K562 (cell line): ENCODE measurements around the gene CHN1. TPM values are rescaled to one million over a fixed set of nuclear protein-coding genes. Genes with fewer than 3 reads are reported as not detected.

Experiments
- ATAC-seq: fragments of 200-7000 bp; cut with Tn5 transposase; 3 replicates; pipeline ENCODE4 v1.9.1; 2020; ENCODE audit warnings: moderate library complexity
- BruUV-seq: library from RNA; stranded (reverse); fragments of 400-500 nt; replicated peaks from 2 replicates; lab custom pipeline; 2021; lab: Mats Ljungman, UMichigan
- CTCF ChIA-PET: fragments of 300-600 bp; formaldehyde crosslinking; extraction: SDS; loops from one replicate; lab custom pipeline; 2021; ENCODE audit warnings: low intra/inter-chr PET ratio; lab: Yijun Ruan, JAX
- POLR2A ChIA-PET: fragments of 300-600, 350-650 bp; sonication (Branson Sonifier 250); formaldehyde crosslinking; extraction: SDS; loops from one replicate; lab custom pipeline; 2021; ENCODE audit warnings: antibody characterized with exemption, inconsistent platforms; lab: Yijun Ruan, JAX
- DNase-seq, 4 experiments: peaks; one replicate each; pipeline versions ENCODE4 v3.0.0 to v3.0.0-alpha.2; 2011 to 2018; ENCODE audit warnings: low spot score in 3 of 4, mixed read lengths in 3 of 4; ENCODE audit errors: extremely low read depth in 1 of 4
- FAIRE-seq: peaks from 2 replicates; lab custom pipeline; 2011; peaks lifted over from hg19 to GRCh38; lab: Jason Lieb, UNC
- H2AFZ ChIP-seq: 2 replicates; pipeline ENCODE4 v1.6.0; 2011; ENCODE audit warnings: low read depth, low read length, control low read depth, inconsistent platforms
- H3K27ac ChIP-seq: fragments of 200-600 bp; 3 replicates; pipeline ENCODE4 v1.8.0; 2011; ENCODE audit warnings: low read depth, mild to moderate bottlenecking, control low read depth, inconsistent platforms, low read length, moderate library complexity, mixed read lengths; ENCODE audit errors: extremely low read depth
- H3K27me3 ChIP-seq, 2 experiments: fragments of 300-600 bp in 1 of 2; 2 replicates in 1 of 2; 3 replicates in 1 of 2; pipeline versions ENCODE4 v1.6.0 to v1.8.0; 2011; ENCODE audit warnings: inconsistent platforms in 2 of 2, low read length in 2 of 2, mild to moderate bottlenecking in 1 of 2, mixed read lengths in 1 of 2, moderate library complexity in 1 of 2; ENCODE audit not compliant: control insufficient read depth in 2 of 2, insufficient read depth in 2 of 2
- H3K36me3 ChIP-seq: fragments of 300-600 bp; 3 replicates; pipeline ENCODE4 v1.8.0; 2011; ENCODE audit warnings: mild to moderate bottlenecking, low read length, inconsistent platforms; ENCODE audit not compliant: control insufficient read depth, insufficient read depth
- H3K4me1 ChIP-seq, 2 experiments: fragments of 200-600 bp in 1 of 2; replicated peaks in 1 of 2; 2 replicates in 1 of 2; 3 replicates in 1 of 2; pipeline versions ENCODE4 v1.5.1 to v1.8.0; 2011; ENCODE audit warnings: inconsistent platforms in 2 of 2, low read length in 2 of 2, mild to moderate bottlenecking in 1 of 2, mixed read lengths in 1 of 2, moderate library complexity in 1 of 2; ENCODE audit not compliant: control insufficient read depth in 2 of 2, insufficient read depth in 2 of 2
- H3K4me2 ChIP-seq: 2 replicates; pipeline ENCODE4 v1.6.1; 2011; ENCODE audit warnings: low read length, control low read depth, inconsistent platforms, mixed read lengths; ENCODE audit not compliant: insufficient read depth
- H3K4me3 ChIP-seq: fragments of 200-600 bp; sonication (generic), shearing (Covaris generic); 2 replicates; pipeline ENCODE4 v1.5.1; 2016; ENCODE audit warnings: control low read depth, inconsistent platforms
- H3K79me2 ChIP-seq: fragments of 200-600 bp; 3 replicates; pipeline ENCODE4 v1.8.0; 2011; ENCODE audit warnings: low read length, inconsistent platforms; ENCODE audit not compliant: control insufficient read depth, insufficient read depth
- H3K9ac ChIP-seq, 2 experiments: 2 replicates each; pipeline versions ENCODE4 v1.6.0 to v1.6.1; 2011; ENCODE audit warnings: low read depth in 2 of 2, low read length in 2 of 2, control low read depth in 1 of 2, inconsistent platforms in 1 of 2, mild to moderate bottlenecking in 1 of 2, mixed read lengths in 1 of 2; ENCODE audit not compliant: insufficient read depth in 1 of 2
- H3K9me1 ChIP-seq: one replicate; pipeline ENCODE4 v1.6.0; 2011; ENCODE audit warnings: inconsistent platforms, mild to moderate bottlenecking, low read length, moderate library complexity; ENCODE audit not compliant: control insufficient read depth, insufficient read depth
- H3K9me3 ChIP-seq: replicated peaks from 2 replicates; pipeline ENCODE4 v1.5.1; 2011; ENCODE audit warnings: low read depth, low read length, inconsistent platforms; ENCODE audit not compliant: control insufficient read depth, insufficient read depth
- H4K20me1 ChIP-seq: replicated peaks from 2 replicates; pipeline ENCODE4 v1.6.1; 2011; ENCODE audit warnings: low read length, inconsistent platforms, mixed read lengths; ENCODE audit not compliant: control insufficient read depth, insufficient read depth
- EZH2 ChIP-seq: IDR thresholded peaks from 2 replicates; pipeline ENCODE4 v1.6.1; 2012; ENCODE audit warnings: low read depth, mild to moderate bottlenecking, inconsistent platforms, low read length, borderline replicate concordance
- FOXA1 ChIP-seq: fragments of 450-650 bp; IDR thresholded peaks from 2 replicates; pipeline ENCODE4 v1.6.1; 2016; ENCODE audit warnings: mild to moderate bottlenecking, borderline replicate concordance
- PURB ChIP-seq: sonication (generic); formaldehyde crosslinking; IDR thresholded peaks from 2 replicates; pipeline ENCODE4 v1.9.0; 2021; ENCODE audit warnings: low read depth, mild to moderate bottlenecking, missing genetic modification reagents
- SP2 ChIP-seq: IDR thresholded peaks from 2 replicates; pipeline ENCODE4 v1.6.1; 2011; ENCODE audit warnings: mild to moderate bottlenecking, low read depth, low read length, moderate library complexity; ENCODE audit not compliant: poor library complexity, severe bottlenecking; ENCODE audit errors: extremely low read depth
- WGBS: fragments of 100-300 bp; shearing (Covaris generic); methylation state at CpG from one replicate; pipeline ENCODE4 v1.1.6; 2016; ENCODE audit warnings: low coverage, mixed read lengths; ENCODE audit not compliant: insufficient coverage; ENCODE audit errors: missing lambda C conversion rate; 5-methylcytosine and 5-hydroxymethylcytosine counted together
- in situ Hi-C: fragments of 300-500 bp; cut with MboI; formaldehyde crosslinking; loops from 4 replicates; pipeline ENCODE4 v1.15.0; 2018; ENCODE audit warnings: inconsistent platforms, mixed read lengths
- intact Hi-C: fragments of 100-400 bp; cut with micrococcal nuclease; formaldehyde crosslinking; loops from 2 replicates; pipeline ENCODE4 v1.14.2; 2022
- polyA plus RNA-seq, 8 experiments: library from polyadenylated mRNA; depleted of rRNA in 4 of 8; stranded (reverse) in 5 of 8; unstranded in 3 of 8; fragments of >200 nt; fragmentation: Nextera tagmentation in 2 of 8; fragmentation: Illumina TruSeq in 1 of 8; extraction: Ambion mirVana in 2 of 8; extraction: Trizol in 1 of 8; gene quantifications; 2 replicates each; pipeline versions ENCODE4 v1.2.1 to v1.2.3, GENCODE V29; 2011 to 2014; ENCODE audit warnings: inconsistent platforms in 1 of 8, missing spikeins in 1 of 8
- total RNA-seq, 7 experiments: library from RNA; depleted of rRNA in 6 of 7; stranded (reverse); fragments of >200 nt in 6 of 7; fragmentation: Illumina TruSeq in 2 of 7; extraction: Trizol in 2 of 7; gene quantifications; 2 replicates each; pipeline versions ENCODE4 v1.2.1 to v1.2.3, GENCODE V29; 2011 to 2021; ENCODE audit warnings: low replicate concordance in 1 of 7
- TF ChIP-seq, protein P1 (sequence below): sonication (generic); formaldehyde crosslinking; IDR thresholded peaks from 2 replicates; pipeline ENCODE4 v1.8.0; 2022; ENCODE audit warnings: mild to moderate bottlenecking, missing genetic modification reagents

Gene CHN1
- total and polyA plus RNA-seq, 9 of the 15 experiments (the other 6 are each of a cell fraction or from before 2014, with no cell fraction given), result 0.17 to 2.0 (median 0.87) TPM

DNA sequence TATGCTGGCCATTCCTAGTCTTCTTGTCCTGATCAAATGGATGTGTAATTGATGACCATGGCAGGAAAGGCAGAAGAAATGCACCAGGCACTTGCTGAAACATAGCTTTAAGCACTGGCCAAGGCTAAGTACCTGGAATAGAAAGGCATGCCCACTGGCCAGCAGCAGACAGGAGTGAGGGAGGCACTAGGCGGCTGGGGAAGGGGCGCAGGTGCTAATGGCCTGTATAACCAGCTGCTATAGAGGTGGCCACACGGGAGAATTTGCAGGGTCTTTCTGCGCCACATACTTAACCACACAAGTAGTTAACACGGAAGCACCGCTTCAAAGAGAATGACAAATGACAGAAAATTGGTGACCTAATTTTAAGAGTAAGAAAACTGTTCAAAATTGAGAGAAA lies 174.6 kb downstream of the CHN1 start (continued):
- TF ChIP-seq PURB (CRISPR knock-in tag), result no peak

DNA sequence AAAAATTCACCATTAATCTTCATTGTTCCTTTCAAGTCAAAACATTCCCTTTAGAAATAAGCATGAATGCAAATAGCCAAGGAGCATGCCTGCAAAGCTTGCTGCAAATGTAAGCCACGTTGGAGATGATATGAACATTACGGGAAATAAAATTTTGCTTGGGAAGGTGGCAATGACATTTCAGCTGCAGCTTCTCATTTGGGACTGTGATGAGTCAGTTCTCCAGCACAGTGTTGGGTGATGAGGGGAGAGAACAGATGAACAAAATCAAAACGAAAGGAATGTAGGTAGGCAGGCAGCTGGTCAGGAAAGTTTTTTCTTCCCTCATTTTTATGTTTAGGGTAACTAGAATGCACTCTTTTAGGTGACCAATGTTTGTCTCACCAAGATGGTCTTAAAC lies 175.6 kb downstream of the CHN1 start:
- WGBS, result 0% methylated on average over 3 of the region's 3 CpGs
- TF ChIP-seq FOXA1 (no peak), EZH2 (no peak), SP2 (no peak)
- TF ChIP-seq, protein P1, sequence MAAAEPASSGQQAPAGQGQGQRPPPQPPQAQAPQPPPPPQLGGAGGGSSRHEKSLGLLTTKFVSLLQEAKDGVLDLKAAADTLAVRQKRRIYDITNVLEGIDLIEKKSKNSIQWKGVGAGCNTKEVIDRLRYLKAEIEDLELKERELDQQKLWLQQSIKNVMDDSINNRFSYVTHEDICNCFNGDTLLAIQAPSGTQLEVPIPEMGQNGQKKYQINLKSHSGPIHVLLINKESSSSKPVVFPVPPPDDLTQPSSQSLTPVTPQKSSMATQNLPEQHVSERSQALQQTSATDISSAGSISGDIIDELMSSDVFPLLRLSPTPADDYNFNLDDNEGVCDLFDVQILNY, result no peak
- TF ChIP-seq, all 486 proteins: peak for 0
- no peak overlapping the region for H3K27ac ChIP-seq
- H2AFZ ChIP-seq, result no peak overlapping the region
- ChIA-PET POLR2A (no interaction called here), CTCF (no interaction called here)
- no peak for FAIRE-seq
- ATAC-seq, result no peak
- H4K20me1 ChIP-seq, result no peaks in the 10 kb centered on the region
- H3K36me3 ChIP-seq, result no peaks in the 10 kb centered on the region
- H3K4me2 ChIP-seq, result no peak overlapping the region
- intact Hi-C loops, result no loop called here
- H3K79me2 ChIP-seq, result no peaks in the 10 kb centered on the region
- no peaks in the 10 kb centered on the region for H3K9me3 ChIP-seq
- H3K9ac ChIP-seq, result no peak overlapping the region
- in situ Hi-C loops, result no loop called here
- no peak for DNase-seq
- H3K4me3 ChIP-seq, result no peak overlapping the region
- no TSS peak for BruUV-seq
- peaks cover 2 to 14% of the 10 kb centered on the region in 2 experiments; a peak in 4 of 5 replicates for H3K27me3 ChIP-seq
- H3K9me1 ChIP-seq, result no peaks in the 10 kb centered on the region
- no peaks in the 10 kb centered on the region for H3K4me1 ChIP-seq
